Neural cell (in vitro differentiated cells): ENCODE results near the gene TCEAL9. TPM values are rescaled to one million over a fixed set of nuclear protein-coding genes. Genes with fewer than 3 reads are reported as not detected.

Experiments used
- H2AFZ ChIP-seq: fragments of 200-600, 300-800 bp; sonication (generic), shearing (Covaris generic); 2 replicates; pipeline ENCODE4 v1.6.0; 2014; ENCODE audit warnings: low read depth, mild to moderate bottlenecking, antibody characterized with exemption, low read length, moderate library complexity
- H3F3A ChIP-seq: fragments of 200-600 bp; shearing (Covaris generic); 2 replicates; pipeline ENCODE4 v1.6.1; 2016; ENCODE audit warnings: mild to moderate bottlenecking, moderate library complexity, mixed read lengths, antibody characterized with exemption, low read length; ENCODE audit not compliant: insufficient read depth, poor library complexity, severe bottlenecking
- H3K27ac ChIP-seq: fragments of 200-600, 300-800 bp; sonication (generic), shearing (Covaris generic); 2 replicates; pipeline ENCODE4 v1.5.1; 2014; ENCODE audit warnings: mild to moderate bottlenecking, low read length, moderate library complexity
- H3K27me3 ChIP-seq: fragments of 300-800, 200-600 bp; sonication (generic), shearing (Covaris generic); 2 replicates; pipeline ENCODE4 v1.6.0; 2014; ENCODE audit warnings: mild to moderate bottlenecking, low read depth, low read length, moderate library complexity; ENCODE audit not compliant: insufficient read depth
- H3K36me3 ChIP-seq: fragments of 300-800, 200-600 bp; sonication (generic), shearing (Covaris generic); 2 replicates; pipeline ENCODE4 v1.5.1; 2014; ENCODE audit warnings: mild to moderate bottlenecking, antibody characterized with exemption, low read length, moderate library complexity; ENCODE audit not compliant: insufficient read depth
- H3K4me2 ChIP-seq: fragments of 300-800, 200-600 bp; sonication (generic), shearing (Covaris generic); 2 replicates; pipeline ENCODE4 v1.6.0; 2014; ENCODE audit warnings: mild to moderate bottlenecking, low read length
- H3K4me3 ChIP-seq: fragments of 300-800, 200-600 bp; sonication (generic), shearing (Covaris generic); 2 replicates; pipeline ENCODE4 v1.5.1; 2014; ENCODE audit warnings: mild to moderate bottlenecking, low read length, moderate library complexity
- H3K79me2 ChIP-seq: fragments of 200-600 bp; shearing (Covaris generic); replicated peaks from 2 replicates; pipeline ENCODE4 v1.6.0; 2014; ENCODE audit warnings: mild to moderate bottlenecking, low read length, moderate library complexity; ENCODE audit not compliant: insufficient read depth
- H3K9ac ChIP-seq: fragments of 300-800, 200-600 bp; sonication (generic), shearing (Covaris generic); 2 replicates; pipeline ENCODE4 v1.6.1; 2016; ENCODE audit warnings: mild to moderate bottlenecking, low read length, mixed read lengths
- H3K9me2 ChIP-seq: fragments of 200-600 bp; shearing (Covaris generic); 2 replicates; pipeline ENCODE4 v1.6.1; 2016; ENCODE audit warnings: mild to moderate bottlenecking, low read length, mixed read lengths; ENCODE audit not compliant: insufficient read depth
- H3K9me3 ChIP-seq: fragments of 200-600, 300-800 bp; sonication (generic), shearing (Covaris generic); 2 replicates; pipeline ENCODE4 v1.6.1; 2016; ENCODE audit warnings: mild to moderate bottlenecking, mixed run types, low read length, moderate library complexity, mixed read lengths
- H4K20me1 ChIP-seq: fragments of 200-600 bp; shearing (Covaris generic); 2 replicates; pipeline ENCODE4 v1.6.1; 2016; ENCODE audit warnings: mild to moderate bottlenecking, mixed run types; ENCODE audit not compliant: insufficient read depth
- CTCF ChIP-seq: fragments of 450-650 bp; IDR thresholded peaks from 2 replicates; pipeline ENCODE4 v1.5.1; 2014; ENCODE audit warnings: antibody characterized with exemption, mild to moderate bottlenecking, moderate library complexity; ENCODE audit not compliant: poor library complexity, severe bottlenecking
- EP300 ChIP-seq: fragments of 450-650 bp; conservative IDR thresholded peaks from 2 replicates; pipeline ENCODE4 v1.6.1; 2014; ENCODE audit warnings: antibody characterized with exemption, mild to moderate bottlenecking, moderate library complexity; ENCODE audit not compliant: poor library complexity, severe bottlenecking
- EZH2 ChIP-seq: fragments of 200-600, 300-800 bp; shearing (Covaris generic), sonication (generic); IDR thresholded peaks from 2 replicates; pipeline ENCODE4 v1.6.1; 2014; ENCODE audit warnings: antibody characterized with exemption, low read length, borderline replicate concordance, mild to moderate bottlenecking; ENCODE audit not compliant: insufficient read depth, poor library complexity, severe bottlenecking
- MXI1 ChIP-seq: fragments of 450-650 bp; conservative IDR thresholded peaks from 2 replicates; pipeline ENCODE4 v1.6.1; 2014; ENCODE audit warnings: antibody characterized with exemption, mild to moderate bottlenecking; ENCODE audit not compliant: poor library complexity, severe bottlenecking
- POLR2AphosphoS5 ChIP-seq: IDR thresholded peaks from 2 replicates; pipeline ENCODE4 v1.6.1; 2012
- RAD21 ChIP-seq: fragments of 450-650 bp; conservative IDR thresholded peaks from 2 replicates; pipeline ENCODE4 v1.6.1; 2014; ENCODE audit warnings: antibody characterized with exemption, mild to moderate bottlenecking, moderate library complexity
- REST ChIP-seq: IDR thresholded peaks from 2 replicates; pipeline ENCODE4 v1.6.1; 2012; ENCODE audit warnings: borderline replicate concordance
- SMC3 ChIP-seq: fragments of 450-650 bp; conservative IDR thresholded peaks from 2 replicates; pipeline ENCODE4 v1.6.1; 2014; ENCODE audit warnings: antibody characterized with exemption, mild to moderate bottlenecking, moderate library complexity; ENCODE audit not compliant: poor library complexity
- TAF1 ChIP-seq: IDR thresholded peaks from 2 replicates; pipeline ENCODE4 v1.6.1; 2012; ENCODE audit warnings: low read depth
- polyA plus RNA-seq: library from polyadenylated mRNA; depleted of rRNA; stranded (reverse); fragments of >200 nt; gene quantifications from 2 replicates; pipeline ENCODE4 v1.2.3, GENCODE V29; 2014

Gene TCEAL9
- polyA plus RNA-seq, 1 donor from 2014 or later, result 84.5 TPM

GRCh38 chrX:103386332-103386731 lies 30.0 kb downstream of the TCEAL9 start:
- no peaks in the 10 kb centered on the region for H4K20me1 ChIP-seq
- no peaks in the 10 kb centered on the region for H3K36me3 ChIP-seq
- no peak overlapping the region for H3K9ac ChIP-seq
- H2AFZ ChIP-seq, result no peak overlapping the region
- no peaks in the 10 kb centered on the region for H3K27me3 ChIP-seq
- H3K9me2 ChIP-seq, result no peaks in the 10 kb centered on the region
- no peaks in the 10 kb centered on the region for H3F3A ChIP-seq
- no peak overlapping the region for H3K27ac ChIP-seq
- no peak overlapping the region for H3K4me2 ChIP-seq
- H3K9me3 ChIP-seq, result no peaks in the 10 kb centered on the region
- no peak for TF ChIP-seq TAF1
- TF ChIP-seq POLR2AphosphoS5, result no peak
- TF ChIP-seq MXI1, result no peak
- no peak for TF ChIP-seq CTCF
- TF ChIP-seq SMC3, result no peak
- TF ChIP-seq REST, result no peak
- no peak for TF ChIP-seq EP300
- TF ChIP-seq EZH2, result no peak
- no peak for TF ChIP-seq RAD21
- no peak overlapping the region for H3K4me3 ChIP-seq
- H3K79me2 ChIP-seq, result no peaks in the 10 kb centered on the region

DNA sequence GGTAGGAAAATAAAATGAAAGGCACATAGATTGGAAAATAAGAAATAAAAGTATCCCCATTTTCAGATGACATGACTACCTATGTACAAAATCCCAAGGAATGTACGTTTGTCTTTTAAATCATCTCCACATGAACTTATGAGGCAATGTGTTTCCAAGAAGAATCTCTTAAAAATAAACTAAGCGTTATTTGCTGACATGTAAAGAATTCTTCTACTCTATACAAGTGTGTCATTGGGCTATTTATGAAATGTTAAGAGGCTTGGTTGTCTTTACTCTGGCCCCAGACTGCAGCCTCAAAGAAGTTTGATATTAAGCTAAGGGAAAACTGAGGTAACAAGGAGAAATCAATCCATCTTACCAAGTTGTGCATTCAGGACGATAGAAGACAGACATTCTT lies 37.2 kb downstream of the TCEAL9 start:
- H3K9ac ChIP-seq, result no peak overlapping the region
- no peaks in the 10 kb centered on the region for H3K27me3 ChIP-seq
- H3K9me3 ChIP-seq, result no peaks in the 10 kb centered on the region
- TF ChIP-seq EP300, result no peak
- no peak for TF ChIP-seq SMC3
- TF ChIP-seq RAD21, result no peak
- TF ChIP-seq TAF1, result no peak
- no peak for TF ChIP-seq POLR2AphosphoS5
- TF ChIP-seq REST, result no peak
- TF ChIP-seq MXI1, result no peak
- TF ChIP-seq CTCF, result no peak
- no peak for TF ChIP-seq EZH2
- no peak overlapping the region for H3K4me2 ChIP-seq
- H3K4me3 ChIP-seq, result no peak overlapping the region
- H3K79me2 ChIP-seq, result no peaks in the 10 kb centered on the region
- no peak overlapping the region for H3K27ac ChIP-seq
- H3K36me3 ChIP-seq, result no peaks in the 10 kb centered on the region
- no peaks in the 10 kb centered on the region for H3F3A ChIP-seq
- H2AFZ ChIP-seq, result no peak overlapping the region
- no peaks in the 10 kb centered on the region for H4K20me1 ChIP-seq
- H3K9me2 ChIP-seq, result no peaks in the 10 kb centered on the region
